NCI-H2107 treated with DMSO at 0.1 percent for 48 hours (cell line): ENCODE results near the gene RHOG.
"Not testable (repeated sequence)": the region's sequence is repeated elsewhere in the genome, so short reads cannot be mapped to it uniquely, and the experiment has no call there.

Experiments
- DNase-seq: peaks from one replicate; lab custom pipeline; 2025; ENCODE audit not compliant: unreplicated experiment; lab: John Stamatoyannopoulos, UW

The RHOG gene

GRCh38 chr11:3834664-3835461 lies 5.9 kb downstream of the RHOG start:
- DNase-seq: no peak

GRCh38 chr11:3834349-3834663 lies 6.5 kb downstream of the RHOG start:
- DNase-seq: no peak

GRCh38 chr11:3833449-3833848 lies 7.3 kb downstream of the RHOG start:
- DNase-seq: no peak

GRCh38 chr11:3832816-3833215 lies 7.9 kb downstream of the RHOG start:
- DNase-seq: no peak

GRCh38 chr11:3831378-3832239 lies 9.2 kb downstream of the RHOG start:
- no peak for DNase-seq

- no peak for DNase-seq
These were observed 10.0 kb downstream of the RHOG start for GRCh38 chr11:3830730-3831129.

GRCh38 chr11:3830088-3830487 lies 10.7 kb downstream of the RHOG start:
- DNase-seq: no peak

GRCh38 chr11:3827434-3828186 lies 13.1 kb downstream of the RHOG start:
- no peak for DNase-seq

- DNase-seq: no peak
These were observed 14.0 kb downstream of the RHOG start for GRCh38 chr11:3826721-3827120.

GRCh38 chr11:3825473-3826154 lies 15.1 kb downstream of the RHOG start:
- DNase-seq: no peak

GRCh38 chr11:3824714-3825472 lies 15.9 kb downstream of the RHOG start:
- DNase-seq: no peak

GRCh38 chr11:3823762-3824506 lies 16.8 kb downstream of the RHOG start:
- DNase-seq: no peak

GRCh38 chr11:3823303-3823702 lies 17.5 kb downstream of the RHOG start:
- DNase-seq: no peak

- DNase-seq: no peak
These were observed 18.4 kb downstream of the RHOG start for GRCh38 chr11:3822312-3822711.

- DNase-seq: no peak
These were observed 19.8 kb downstream of the RHOG start for GRCh38 chr11:3820971-3821370.

GRCh38 chr11:3817181-3817800 lies 23.5 kb downstream of the RHOG start:
- no peak for DNase-seq

GRCh38 chr11:3816673-3817072 lies 24.1 kb downstream of the RHOG start:
- no peak for DNase-seq

- no peak for DNase-seq
These were observed 24.9 kb downstream of the RHOG start for GRCh38 chr11:3815845-3816244.

- DNase-seq: not testable (repeated sequence)
These were observed 25.9 kb downstream of the RHOG start for GRCh38 chr11:3814832-3815231.
